ENCODE results near the gene TTLL1.
"Not testable (repeated sequence)": the region's sequence is repeated elsewhere in the genome, so short reads cannot be mapped to it uniquely, and the experiment has no call there.

TTLL1 gene

GRCh38 chr22:43109921-43110443 lies 20.8 kb upstream of the TTLL1 start:
- DNase-seq = no peak

GRCh38 chr22:43109511-43109910 lies 20.3 kb upstream of the TTLL1 start:
- no peak for DNase-seq

- DNase-seq = no peak
Measured at GRCh38 chr22:43106302-43106701, 17.1 kb upstream of the TTLL1 start.

- DNase-seq = not testable (repeated sequence)
Measured at GRCh38 chr22:43104950-43105349, 15.8 kb upstream of the TTLL1 start.

GRCh38 chr22:43104056-43104625 lies 14.9 kb upstream of the TTLL1 start:
- not testable (repeated sequence) for DNase-seq

- DNase-seq = no peak
Measured at GRCh38 chr22:43101306-43101705, 12.1 kb upstream of the TTLL1 start.

- DNase-seq = no peak
Measured at GRCh38 chr22:43100225-43100624, 11.0 kb upstream of the TTLL1 start.

- DNase-seq = no peak
Measured at GRCh38 chr22:43099095-43099494, 9.9 kb upstream of the TTLL1 start.

GRCh38 chr22:43098356-43098755 lies 9.2 kb upstream of the TTLL1 start:
- DNase-seq = no peak

GRCh38 chr22:43096420-43096819 lies 7.2 kb upstream of the TTLL1 start:
- DNase-seq = no peak

- DNase-seq = no peak
Measured at GRCh38 chr22:43094551-43094950, 5.4 kb upstream of the TTLL1 start.

GRCh38 chr22:43094085-43094484 lies 4.9 kb upstream of the TTLL1 start:
- no peak for DNase-seq

- no peak for DNase-seq
Measured at GRCh38 chr22:43092085-43092484, 2.9 kb upstream of the TTLL1 start.

- DNase-seq = no peak
Measured at GRCh38 chr22:43090130-43090789, 1.1 kb upstream of the TTLL1 start.

GRCh38 chr22:43088627-43088983 lies 586 bp downstream of the TTLL1 start:
- no peak for DNase-seq

GRCh38 chr22:43085658-43086606 lies 3.3 kb downstream of the TTLL1 start:
- no peak for DNase-seq

GRCh38 chr22:43081968-43082367 lies 7.2 kb downstream of the TTLL1 start:
- DNase-seq = no peak

GRCh38 chr22:43080616-43081015 lies 8.6 kb downstream of the TTLL1 start:
- no peak for DNase-seq

GRCh38 chr22:43079742-43080141 lies 9.4 kb downstream of the TTLL1 start:
- no peak for DNase-seq

- DNase-seq = no peak
Measured at GRCh38 chr22:43078522-43078921, 10.7 kb downstream of the TTLL1 start.

GRCh38 chr22:43077121-43077877 lies 11.9 kb downstream of the TTLL1 start:
- DNase-seq = no peak

- no peak for DNase-seq
Measured at GRCh38 chr22:43066844-43067385, 22.3 kb downstream of the TTLL1 start.

GRCh38 chr22:43066134-43066533 lies 23.1 kb downstream of the TTLL1 start:
- no peak for DNase-seq

All from NCI-H1048 (cell line).